Measurements from ENCODE around the gene NANP.
"Not testable (repeated sequence)": the region's sequence is repeated elsewhere in the genome, so short reads cannot be mapped to it uniquely, and the experiment has no call there.

NANP gene

DNA sequence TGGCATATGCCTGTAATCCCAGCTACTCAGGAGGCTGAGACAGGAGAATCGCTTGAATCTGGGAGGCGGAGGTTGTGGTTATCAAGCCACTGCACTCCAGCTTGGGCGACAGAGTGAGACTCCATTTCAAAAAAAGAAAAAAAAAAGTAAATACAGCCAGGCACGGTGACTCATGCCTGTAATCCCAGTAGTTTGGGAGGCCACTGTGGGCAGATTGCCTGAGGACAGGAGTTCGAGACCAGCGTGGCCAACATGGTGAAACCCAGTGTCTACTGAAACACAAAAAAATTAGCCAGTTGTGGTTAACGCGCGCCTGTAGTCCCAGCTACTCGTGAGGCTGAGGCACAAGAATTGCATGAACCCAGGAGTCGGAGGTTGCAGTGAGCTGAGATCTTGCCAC is 36.9 kb downstream of the NANP start:
- Histone ChIP-seq H3K27me3 (replicated peaks) (no peaks in the 10 kb centered on the region), H3K4me3 (ENCODE audit: low read depth, low read length) (no peak overlapping the region), H3K36me3 (replicated peaks) (no peaks in the 10 kb centered on the region), H3K27ac (no peak overlapping the region)
- DNase-seq: no peak
- no peak for TF ChIP-seq CTCF (IDR thresholded peaks at IDR 0.05; ENCODE audit: low read depth, low read length, missing control alignments)
- in situ Hi-C loops (cut with HindIII; ENCODE audit: low pct_ligation_motif_present, low sequenced_read_pairs): no loop called here

DNA sequence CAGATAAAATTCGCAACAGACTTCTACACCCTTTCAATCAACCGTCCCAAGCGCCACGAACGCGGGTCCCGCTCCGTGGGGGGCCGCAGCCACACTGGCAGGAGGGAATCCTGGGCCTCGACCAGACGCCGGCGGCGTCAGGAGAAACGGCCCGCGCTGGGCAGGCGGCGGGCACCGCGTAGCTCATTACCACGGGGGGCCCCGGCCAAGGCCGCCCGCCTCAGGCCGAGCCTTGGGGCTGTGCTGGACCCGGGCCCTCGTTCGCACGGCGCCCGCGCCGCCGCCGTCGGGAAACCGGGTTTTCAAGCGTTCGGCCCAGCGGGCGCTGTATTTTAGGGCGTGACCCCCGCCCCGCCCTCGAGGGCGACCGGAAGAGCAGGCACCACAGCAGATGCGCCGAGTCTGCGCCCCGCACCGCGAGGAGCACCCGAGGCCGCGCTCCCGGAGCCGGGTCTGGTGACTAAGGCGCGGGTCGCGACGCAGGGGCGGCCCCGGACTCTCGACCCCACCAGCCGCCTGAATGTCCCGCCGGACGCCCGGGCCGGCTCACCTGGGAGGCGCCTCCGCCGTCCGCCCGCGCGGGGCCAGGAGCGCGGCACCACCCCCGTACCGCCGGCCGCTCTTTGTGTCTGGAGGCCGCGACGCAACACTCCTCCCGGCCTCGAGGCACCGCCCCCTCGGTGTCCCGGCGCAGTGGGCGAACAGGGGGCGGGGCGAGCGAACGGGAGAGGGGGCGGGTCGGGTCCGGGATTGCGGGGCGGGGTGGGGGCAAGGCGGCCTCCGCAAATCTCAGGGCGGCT is 38.7 kb downstream of the NANP start, which contains the start of gene NINL:
Gene NINL (minus strand): TSS at position 627 of the 800 bp plus-strand sequence. CDS start 58,944 bp downstream, outside the sequence.
- in situ Hi-C loops (cut with HindIII; ENCODE audit: low pct_ligation_motif_present, low sequenced_read_pairs): no loop called here
- TF ChIP-seq CTCF (IDR thresholded peaks at IDR 0.05; ENCODE audit: low read depth, low read length, missing control alignments): no peak
- no peaks in the 10 kb centered on the region for H3K27me3 ChIP-seq (replicated peaks)
- H3K36me3 ChIP-seq (replicated peaks): no peaks in the 10 kb centered on the region
- peak within 1 kb of the TSS; percentile 25 for H3K27ac ChIP-seq
- H3K4me3 ChIP-seq (ENCODE audit: low read depth, low read length): peak within 1 kb of the TSS; percentile 63
- DNase-seq: no peak

DNA sequence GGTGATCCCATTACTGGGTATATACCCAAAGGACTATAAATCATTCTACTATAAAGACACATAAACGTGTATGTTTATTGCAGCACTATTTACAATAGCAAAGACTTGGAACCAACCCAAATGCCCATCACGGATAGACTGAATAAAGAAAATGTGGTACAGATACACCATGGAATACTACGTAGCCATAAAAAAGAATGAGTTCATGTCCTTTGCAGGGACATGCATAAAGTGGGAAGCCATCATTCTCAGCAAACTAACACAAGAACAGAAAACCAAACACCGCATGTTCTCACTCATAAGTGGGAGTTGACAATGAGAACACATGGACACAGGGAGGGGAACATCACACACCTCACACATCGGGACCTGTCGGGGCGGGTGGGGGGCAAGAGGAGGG is 40.2 kb downstream of the NANP start:
- H3K27ac ChIP-seq; H3K4me3 ChIP-seq (ENCODE audit: low read depth, low read length); DNase-seq; H3K36me3 ChIP-seq (replicated peaks); in situ Hi-C loops (cut with HindIII; ENCODE audit: low pct_ligation_motif_present, low sequenced_read_pairs); H3K27me3 ChIP-seq (replicated peaks): not testable (repeated sequence)

GRCh38 chr20:25580711-25581110 is 43.1 kb downstream of the NANP start:
- Histone ChIP-seq H3K36me3 (replicated peaks) (no peaks in the 10 kb centered on the region), H3K27ac (no peak overlapping the region), H3K4me3 (ENCODE audit: low read depth, low read length) (no peak overlapping the region), H3K27me3 (replicated peaks) (no peaks in the 10 kb centered on the region)
- in situ Hi-C loops (cut with HindIII; ENCODE audit: low pct_ligation_motif_present, low sequenced_read_pairs): no loop called here
- no peak for DNase-seq
- TF ChIP-seq CTCF (IDR thresholded peaks at IDR 0.05; ENCODE audit: low read depth, low read length, missing control alignments): no peak

- H3K4me3 ChIP-seq (ENCODE audit: low read depth, low read length): no peak overlapping the region
- no peaks in the 10 kb centered on the region for H3K36me3 ChIP-seq (replicated peaks)
- no peaks in the 10 kb centered on the region for H3K27me3 ChIP-seq (replicated peaks)
- TF ChIP-seq CTCF (IDR thresholded peaks at IDR 0.05; ENCODE audit: low read depth, low read length, missing control alignments): no peak
- H3K27ac ChIP-seq: peak overlapping the region; percentile 45
- in situ Hi-C loops (cut with HindIII; ENCODE audit: low pct_ligation_motif_present, low sequenced_read_pairs): no loop called here
- peak; percentile 45 for DNase-seq
Observed at GRCh38 chr20:25579081-25579770, 44.6 kb downstream of the NANP start.

DNA sequence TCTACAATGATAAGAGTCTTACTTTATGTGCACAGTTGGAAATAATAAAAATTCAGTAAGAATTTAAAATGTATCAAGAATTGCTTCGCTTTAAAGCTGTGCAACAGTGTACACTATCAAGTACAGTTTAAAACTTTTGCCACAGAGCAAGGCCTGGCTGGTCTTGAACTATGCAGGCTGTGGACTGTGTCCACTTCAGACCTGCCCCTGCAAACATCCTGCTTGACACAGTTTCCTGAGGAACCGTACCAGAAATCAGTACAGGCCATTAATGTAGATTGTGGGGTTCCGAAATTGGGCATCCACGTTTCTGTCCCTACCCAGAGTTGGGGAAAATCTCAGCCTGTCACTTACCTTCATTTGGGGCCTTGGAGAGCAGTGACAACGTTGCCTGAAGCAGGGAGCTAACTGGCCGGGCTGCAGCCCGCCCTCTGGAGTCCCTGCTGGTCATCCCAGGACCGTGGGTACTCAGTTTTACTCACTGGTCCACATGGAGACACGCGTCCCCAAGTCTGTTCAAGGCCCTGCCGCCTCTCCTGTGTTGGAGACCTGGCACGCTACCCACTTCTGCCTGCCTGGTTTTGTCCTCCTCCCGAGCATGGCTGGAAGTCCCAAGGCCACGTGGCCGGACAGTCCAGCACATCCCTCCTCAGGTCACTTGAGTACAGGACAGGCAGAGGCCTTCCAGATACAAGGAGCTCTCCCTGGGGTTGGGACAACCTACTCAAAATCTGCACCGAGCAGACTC is 46.9 kb downstream of the NANP start:
- in situ Hi-C loops (cut with HindIII; ENCODE audit: low pct_ligation_motif_present, low sequenced_read_pairs): no loop called here
- Histone ChIP-seq H3K27ac (no peak overlapping the region), H3K27me3 (replicated peaks) (no peaks in the 10 kb centered on the region), H3K4me3 (ENCODE audit: low read depth, low read length) (no peak overlapping the region), H3K36me3 (replicated peaks) (no peaks in the 10 kb centered on the region)
- no peak for DNase-seq
- TF ChIP-seq CTCF (IDR thresholded peaks at IDR 0.05; ENCODE audit: low read depth, low read length, missing control alignments): no peak
